K562 (cell line): ENCODE results near the gene ZSCAN26. TPM values are rescaled to one million over a fixed set of nuclear protein-coding genes. Genes with fewer than 3 reads are reported as not detected.

Source experiments
- ATF7 ChIP-seq: fragments of 450-650 bp; IDR thresholded peaks from 2 replicates; pipeline ENCODE4 v1.7.1; 2014; ENCODE audit warnings: mild to moderate bottlenecking, moderate library complexity
- CHAMP1 ChIP-seq: fragments of 450-650 bp; IDR thresholded peaks from 2 replicates; pipeline ENCODE4 v1.6.1; 2016; ENCODE audit warnings: mild to moderate bottlenecking
- CTBP1 ChIP-seq: fragments of 450-650 bp; IDR thresholded peaks from 2 replicates; pipeline ENCODE4 v1.6.1; 2016; ENCODE audit warnings: borderline replicate concordance
- EP300 ChIP-seq: IDR thresholded peaks from 2 replicates; pipeline ENCODE4 v1.6.1; 2012; ENCODE audit warnings: low read length, improper control_type of control experiment
- ETS1 ChIP-seq: conservative IDR thresholded peaks from 2 replicates; pipeline ENCODE4 v1.6.1; 2011; ENCODE audit warnings: low read depth, mild to moderate bottlenecking, low read length; ENCODE audit not compliant: control insufficient read depth
- FOSL1 ChIP-seq: fragments of 200-800 bp; sonication (Bioruptor generic); conservative IDR thresholded peaks from 2 replicates; pipeline ENCODE4 v1.6.1; 2016; ENCODE audit warnings: missing genetic modification characterization, missing compliant biosample characterization
- HNRNPL ChIP-seq: fragments of 200-400 bp; formaldehyde crosslinking; IDR thresholded peaks from 2 replicates; pipeline ENCODE4 v1.6.1; 2017; ENCODE audit warnings: low read depth, mild to moderate bottlenecking, low read length
- MAFK ChIP-seq: IDR thresholded peaks from 2 replicates; pipeline ENCODE4 v1.6.1; 2011; ENCODE audit warnings: low read length, improper control_type of control experiment
- MTA2 ChIP-seq: fragments of 450-650 bp; IDR thresholded peaks from 2 replicates; pipeline ENCODE4 v1.6.1; 2016; ENCODE audit warnings: low read depth
- NFYB ChIP-seq: IDR thresholded peaks from 2 replicates; pipeline ENCODE4 v1.6.1; 2011; ENCODE audit warnings: mild to moderate bottlenecking, moderate library complexity; ENCODE audit not compliant: insufficient read length; ENCODE audit errors: extremely low read depth
- NR0B1 ChIP-seq: fragments of 450-650 bp; IDR thresholded peaks from one replicate; pipeline ENCODE4 v1.6.1; 2018; ENCODE audit warnings: mild to moderate bottlenecking, moderate library complexity; ENCODE audit not compliant: partially characterized antibody
- NRF1 ChIP-seq, 2 experiments: fragments of 450-650 bp; IDR thresholded peaks in 1 of 2; conservative IDR thresholded peaks in 1 of 2; 2 replicates each; pipeline ENCODE4 v1.6.1; 2014; ENCODE audit warnings: mild to moderate bottlenecking in 2 of 2
- PURB ChIP-seq: sonication (generic); formaldehyde crosslinking; IDR thresholded peaks from 2 replicates; pipeline ENCODE4 v1.9.0; 2021; ENCODE audit warnings: low read depth, mild to moderate bottlenecking, missing genetic modification reagents
- SMAD4 ChIP-seq: fragments of 250-450 bp; sonication (Bioruptor Pico); conservative IDR thresholded peaks from 2 replicates; pipeline ENCODE4 v1.8.0; 2021; ENCODE audit warnings: inconsistent platforms, mild to moderate bottlenecking, moderate library complexity
- SMARCA4 ChIP-seq: fragments of 450-650 bp; IDR thresholded peaks from 2 replicates; pipeline ENCODE4 v1.6.1; 2016
- SMARCB1 ChIP-seq: IDR thresholded peaks from 2 replicates; pipeline ENCODE4 v1.6.1; 2011; ENCODE audit warnings: improper control_type of control experiment, low read depth; ENCODE audit not compliant: insufficient read length
- SMARCE1 ChIP-seq: fragments of 450-650 bp; IDR thresholded peaks from 2 replicates; pipeline ENCODE4 v1.7.1; 2016; ENCODE audit warnings: mild to moderate bottlenecking
- SOX6 ChIP-seq: fragments of 450-650 bp; IDR thresholded peaks from 2 replicates; pipeline ENCODE4 v1.6.1; 2014; ENCODE audit warnings: mild to moderate bottlenecking
- TCF15 ChIP-seq: fragments of 250-450 bp; sonication (Bioruptor Pico); IDR thresholded peaks from 2 replicates; pipeline ENCODE4 v1.8.0; 2022; ENCODE audit warnings: moderate library complexity, mild to moderate bottlenecking, inconsistent platforms
- TRIM25 ChIP-seq: fragments of 450-650 bp; IDR thresholded peaks from 2 replicates; pipeline ENCODE4 v1.7.0; 2016; ENCODE audit warnings: borderline replicate concordance
- ZEB2 ChIP-seq: fragments of 450-650 bp; IDR thresholded peaks from 2 replicates; pipeline ENCODE4 v1.6.1; 2016
- ZNF121 ChIP-seq: sonication (generic); formaldehyde crosslinking; conservative IDR thresholded peaks from 2 replicates; pipeline ENCODE4 v1.8.0; 2022; ENCODE audit warnings: missing genetic modification reagents
- polyA plus RNA-seq, 8 experiments: library from polyadenylated mRNA; depleted of rRNA in 4 of 8; stranded (reverse) in 5 of 8; unstranded in 3 of 8; fragments of >200 nt; fragmentation: Nextera tagmentation in 2 of 8; fragmentation: Illumina TruSeq in 1 of 8; extraction: Ambion mirVana in 2 of 8; extraction: Trizol in 1 of 8; gene quantifications; 2 replicates each; pipeline versions ENCODE4 v1.2.1 to v1.2.3, GENCODE V29; 2011 to 2014; ENCODE audit warnings: inconsistent platforms in 1 of 8, missing spikeins in 1 of 8
- total RNA-seq, 7 experiments: library from RNA; depleted of rRNA in 6 of 7; stranded (reverse); fragments of >200 nt in 6 of 7; fragmentation: Illumina TruSeq in 2 of 7; extraction: Trizol in 2 of 7; gene quantifications; 2 replicates each; pipeline versions ENCODE4 v1.2.1 to v1.2.3, GENCODE V29; 2011 to 2021; ENCODE audit warnings: low replicate concordance in 1 of 7

Gene ZSCAN26
- total and polyA plus RNA-seq, 9 of the 15 experiments (the other 6 are each of a cell fraction or from before 2014, with no cell fraction given), result 5.9 to 14.2 (median 10.5) TPM

- TF ChIP-seq TRIM25 (no peak), SMARCE1 (peak; percentile 96), ATF7 (no peak), TCF15 (CRISPR knock-in tag) (no peak), CHAMP1 (no peak), SMAD4 (no peak), EP300 (peak; percentile 62), ZEB2 (peak; percentile 60; the same call in 1 of the 2 replicates), SOX6 (0 out of 2 replicates have a peak, but pooled peaks have one; percentile 44), NR0B1 (no peak), ZNF121 (CRISPR knock-in tag) (no peak), NFYB (no peak), ETS1 (no peak), FOSL1 (tag) (peak; percentile 97), MAFK (no peak), NRF1 (conservative IDR thresholded peaks at IDR 0.05 in 1 of 2, IDR thresholded peaks at IDR 0.05 in 1 of 2) (no peak), MTA2 (no peak), PURB (CRISPR knock-in tag) (no peak), SMARCB1 (peak; percentile 73), CTBP1 (peak; percentile 74; the same call in 1 of the 2 replicates), SMARCA4 (peak; percentile 95), HNRNPL (no peak)
These were observed 2.0 kb upstream of the ZSCAN26 start (continued) for GRCh38 chr6:28264834-28265401.
